Muscle layer of duodenum (tissue), 2 donors: ENCODE results near the gene PTGES2.

Experiments
- H3K27ac ChIP-seq: one replicate; pipeline ENCODE4 v1.7.0; 2013; ENCODE audit warnings: mild to moderate bottlenecking, low read length
- H3K27me3 ChIP-seq: one replicate; pipeline ENCODE4 v1.7.0; 2013; ENCODE audit warnings: low read depth, mild to moderate bottlenecking, control low read depth, low read length
- H3K36me3 ChIP-seq, 2 donors: one replicate each; pipeline ENCODE4 v1.7.0; 2013; ENCODE audit warnings: low read length in 2 of 2, control low read depth in 1 of 2, mild to moderate bottlenecking in 1 of 2; ENCODE audit not compliant: insufficient read depth in 2 of 2, control insufficient read depth in 1 of 2
- H3K4me1 ChIP-seq, 2 donors: one replicate each; pipeline ENCODE4 v1.7.0; 2013; ENCODE audit warnings: low read length in 2 of 2, mild to moderate bottlenecking in 2 of 2, control low read depth in 1 of 2, moderate library complexity in 1 of 2; ENCODE audit not compliant: insufficient read depth in 2 of 2, control insufficient read depth in 1 of 2
- H3K4me3 ChIP-seq, 2 donors: one replicate each; pipeline ENCODE4 v1.7.0; 2013; ENCODE audit warnings: low read length in 2 of 2, low read depth in 1 of 2, mild to moderate bottlenecking in 1 of 2
- H3K9me3 ChIP-seq, 2 donors: one replicate each; pipeline ENCODE4 v1.7.0; 2013; ENCODE audit warnings: low read length in 2 of 2, control low read depth in 1 of 2, mild to moderate bottlenecking in 1 of 2; ENCODE audit not compliant: control insufficient read depth in 1 of 2
- donor health status: healthy.

PTGES2 gene

DNA sequence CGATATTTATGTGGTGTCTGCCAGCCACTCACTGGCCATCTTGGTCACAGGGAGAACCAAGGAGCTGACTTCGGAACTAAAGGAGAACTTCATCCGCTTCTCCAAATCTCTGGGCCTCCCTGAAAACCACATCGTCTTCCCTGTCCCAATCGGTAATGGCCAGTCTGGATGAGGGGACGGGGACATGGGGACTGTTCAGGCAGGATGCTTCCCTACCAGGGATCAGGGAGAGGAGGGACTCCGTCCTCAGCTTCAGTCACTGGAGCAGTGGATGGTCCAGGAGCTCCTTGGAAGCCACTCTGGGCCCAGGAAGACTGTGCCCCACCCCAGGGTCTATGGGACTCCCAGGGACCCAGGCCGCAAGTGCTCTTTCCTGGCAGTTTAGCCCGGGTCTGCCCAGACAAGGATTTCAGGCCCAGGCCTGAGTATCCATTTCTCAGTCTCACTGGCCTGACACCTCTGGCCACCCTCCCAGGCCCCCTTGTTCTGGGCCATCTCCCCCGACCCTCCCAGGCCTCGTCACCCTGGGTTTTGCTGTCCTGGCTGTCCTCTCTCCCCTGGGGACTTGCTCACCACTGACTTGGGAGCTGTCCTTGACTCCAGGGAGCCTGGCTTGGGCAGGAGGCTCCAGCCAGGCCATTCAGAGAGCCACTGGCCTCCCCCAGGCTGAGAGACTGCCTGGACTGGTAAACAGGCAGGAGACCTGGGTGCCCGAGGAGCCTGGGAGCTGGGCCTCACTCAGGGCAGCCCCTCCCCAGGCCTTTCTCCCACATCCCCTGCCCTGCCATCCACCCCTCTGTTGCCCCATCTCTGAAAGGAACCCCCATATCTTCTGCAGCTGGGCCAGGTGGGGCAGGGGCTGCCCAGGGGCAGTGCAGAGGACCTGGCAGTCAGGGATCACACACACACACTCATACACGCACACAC is 24.9 kb upstream of the PTGES2 start:
- no peak overlapping the region for H3K4me3 ChIP-seq
- H3K36me3 ChIP-seq: no peaks in the 10 kb centered on the region
- H3K9me3 ChIP-seq: no peaks in the 10 kb centered on the region
- no peaks in the 10 kb centered on the region for H3K27me3 ChIP-seq
- H3K4me1 ChIP-seq: peaks cover 0 to 4% of the 10 kb centered on the region in 2 donors
- H3K27ac ChIP-seq: no peak overlapping the region

DNA sequence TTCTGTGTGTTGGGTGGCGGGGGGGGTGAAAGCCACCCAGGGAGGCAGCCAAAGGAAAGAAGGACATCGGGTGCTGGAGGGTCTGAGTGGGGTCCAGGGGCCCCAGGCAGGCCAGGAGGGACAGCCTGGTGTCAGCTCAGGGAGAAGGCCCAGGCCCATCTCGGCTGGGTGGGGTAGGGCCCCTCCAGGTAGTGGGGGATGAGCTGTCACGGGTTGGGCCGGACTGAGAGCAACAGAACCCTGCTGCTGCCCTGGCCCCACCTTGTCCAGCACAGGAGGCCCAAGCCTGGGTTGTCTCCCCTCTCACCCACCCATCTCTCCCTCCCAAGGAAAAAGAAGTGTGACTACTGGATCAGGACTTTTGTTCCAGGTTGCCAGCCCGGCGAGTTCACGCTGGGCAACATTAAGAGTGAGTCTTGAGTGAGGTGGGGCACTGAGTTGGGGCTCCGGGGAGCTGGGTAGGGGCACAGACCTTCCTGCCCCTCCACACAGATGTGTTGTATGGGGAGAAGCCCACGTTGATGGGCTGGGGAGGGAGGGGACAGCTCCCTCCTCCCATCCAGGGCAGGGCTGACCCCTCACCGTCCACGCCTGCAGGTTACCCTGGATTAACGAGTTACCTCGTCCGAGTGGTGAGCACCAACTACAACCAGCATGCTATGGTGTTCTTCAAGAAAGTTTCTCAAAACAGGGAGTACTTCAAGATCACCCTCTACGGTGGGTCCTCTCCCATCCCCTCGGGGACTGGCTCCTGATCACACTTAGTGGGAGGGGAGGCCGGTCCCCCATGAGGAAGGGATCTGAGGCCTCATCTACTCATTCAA is 24.0 kb upstream of the PTGES2 start:
- Histone ChIP-seq H3K27me3 (no peaks in the 10 kb centered on the region), H3K27ac (no peak overlapping the region), H3K4me1 (peaks cover 0 to 4% of the 10 kb centered on the region in 2 donors), H3K4me3 (no peak overlapping the region), H3K36me3 (no peaks in the 10 kb centered on the region), H3K9me3 (no peaks in the 10 kb centered on the region)

DNA sequence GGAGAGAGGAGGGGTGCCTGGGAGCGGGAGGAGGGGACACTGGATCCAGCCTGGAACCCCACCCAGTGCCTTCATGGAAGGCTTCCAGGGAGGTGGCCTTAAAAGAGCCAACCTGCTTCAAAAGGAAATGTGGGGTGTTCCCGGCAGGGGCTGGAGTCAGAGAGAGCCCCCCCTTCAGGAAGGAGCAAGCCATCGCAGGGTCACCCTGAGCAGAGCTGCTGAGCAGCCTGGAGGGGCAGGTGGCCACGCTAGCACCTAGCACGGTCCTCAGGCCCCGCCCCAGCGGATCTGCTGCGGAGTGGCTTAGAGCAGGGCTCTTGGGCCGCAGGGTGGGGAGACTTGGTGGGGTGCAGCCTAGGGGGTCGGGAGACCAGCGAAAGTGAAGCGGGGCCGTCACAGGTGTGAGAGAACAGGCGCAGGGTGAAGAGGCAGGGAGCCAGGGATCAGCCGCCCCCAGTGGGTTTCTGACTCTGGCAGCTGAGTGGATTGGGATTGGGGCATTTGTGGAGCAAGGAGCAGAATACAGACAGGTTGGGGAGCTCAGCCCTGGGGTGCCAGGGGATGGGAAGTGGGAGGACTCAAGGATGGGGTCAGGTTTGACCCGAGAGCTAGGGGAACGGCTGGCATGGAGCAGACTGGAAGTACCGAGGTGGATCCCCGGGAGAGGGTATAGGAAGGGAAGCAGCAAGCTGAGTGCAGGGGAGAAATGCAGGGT is 23.2 kb upstream of the PTGES2 start:
- Histone ChIP-seq H3K4me1 (peaks cover 0 to 4% of the 10 kb centered on the region in 2 donors), H3K4me3 (no peak overlapping the region), H3K27me3 (no peaks in the 10 kb centered on the region), H3K36me3 (no peaks in the 10 kb centered on the region), H3K9me3 (no peaks in the 10 kb centered on the region), H3K27ac (no peak overlapping the region)

DNA sequence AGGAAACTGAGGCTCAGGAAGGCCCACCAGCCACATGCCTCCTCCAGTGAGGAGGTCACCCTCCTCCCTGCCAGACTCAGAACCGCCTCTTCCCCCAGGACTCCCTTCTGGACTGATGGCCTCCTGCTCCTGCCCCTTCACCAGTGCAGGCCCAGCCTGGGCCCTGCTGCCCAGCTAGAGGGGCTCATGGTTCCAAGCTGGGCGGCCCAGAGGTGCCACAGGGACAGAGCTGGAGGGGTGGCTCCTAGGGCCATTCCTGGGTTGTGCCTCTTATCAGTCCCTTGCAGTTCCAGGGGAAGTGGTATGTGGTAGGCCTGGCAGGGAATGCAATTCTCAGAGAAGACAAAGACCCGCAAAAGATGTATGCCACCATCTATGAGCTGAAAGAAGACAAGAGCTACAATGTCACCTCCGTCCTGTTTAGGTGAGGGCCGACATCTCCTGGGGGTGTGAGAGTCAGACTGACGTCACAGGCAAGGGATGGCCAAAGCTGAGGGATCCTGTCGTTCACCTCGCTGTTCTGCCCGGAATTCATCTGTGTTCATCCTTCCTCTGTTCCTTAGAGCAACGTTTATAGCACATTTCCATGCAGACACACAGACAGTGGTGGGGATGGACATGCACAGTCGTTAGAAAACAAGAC is 22.5 kb upstream of the PTGES2 start:
- Histone ChIP-seq H3K27me3 (no peaks in the 10 kb centered on the region), H3K9me3 (no peaks in the 10 kb centered on the region), H3K4me1 (peaks cover 0 to 4% of the 10 kb centered on the region in 2 donors), H3K36me3 (no peaks in the 10 kb centered on the region), H3K4me3 (no peak overlapping the region), H3K27ac (peak overlapping the region; percentile 6)

DNA sequence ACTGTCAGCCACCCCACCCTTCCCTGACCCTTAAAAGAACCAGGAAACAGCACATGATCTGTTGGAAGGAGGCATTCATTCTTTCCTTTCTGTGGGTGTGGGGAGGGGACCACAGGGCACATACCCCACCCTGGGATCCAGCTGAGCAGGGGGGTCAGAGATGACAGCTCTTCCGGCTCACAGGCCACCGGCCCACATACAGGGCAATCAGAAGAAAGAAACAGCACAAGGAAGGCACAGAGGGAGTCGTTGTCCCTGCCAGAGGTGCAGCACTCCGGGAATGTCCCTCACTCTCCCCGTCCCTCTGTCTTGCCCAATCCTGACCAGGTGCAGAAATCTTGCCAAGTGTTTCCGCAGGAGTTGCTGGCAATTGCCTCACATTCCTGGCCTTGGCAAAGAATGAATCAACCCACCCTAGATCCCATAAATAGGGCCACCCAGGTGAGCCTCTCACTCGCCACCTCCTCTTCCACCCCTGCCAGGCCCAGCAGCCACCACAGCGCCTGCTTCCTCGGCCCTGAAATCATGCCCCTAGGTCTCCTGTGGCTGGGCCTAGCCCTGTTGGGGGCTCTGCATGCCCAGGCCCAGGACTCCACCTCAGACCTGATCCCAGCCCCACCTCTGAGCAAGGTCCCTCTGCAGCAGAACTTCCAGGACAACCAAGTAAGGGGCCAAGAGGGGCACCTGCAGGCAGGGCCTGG is 21.6 kb upstream of the PTGES2 start, which contains the start of gene LCN2:
Gene LCN2, plus strand, starts transcription at position 453 of the 701 bp plus-strand sequence. Its CDS starts 73 bp downstream, at position 526.
- no peak within 1 kb of the TSS for H3K4me3 ChIP-seq
- H3K36me3 ChIP-seq: no peaks in the 10 kb centered on the region
- no peaks in the 10 kb centered on the region for H3K27me3 ChIP-seq
- H3K27ac ChIP-seq: peak within 1 kb of the TSS; percentile 86
- no peaks in the 10 kb centered on the region for H3K9me3 ChIP-seq
- H3K4me1 ChIP-seq: peaks cover 0 to 4% of the 10 kb centered on the region in 2 donors

DNA sequence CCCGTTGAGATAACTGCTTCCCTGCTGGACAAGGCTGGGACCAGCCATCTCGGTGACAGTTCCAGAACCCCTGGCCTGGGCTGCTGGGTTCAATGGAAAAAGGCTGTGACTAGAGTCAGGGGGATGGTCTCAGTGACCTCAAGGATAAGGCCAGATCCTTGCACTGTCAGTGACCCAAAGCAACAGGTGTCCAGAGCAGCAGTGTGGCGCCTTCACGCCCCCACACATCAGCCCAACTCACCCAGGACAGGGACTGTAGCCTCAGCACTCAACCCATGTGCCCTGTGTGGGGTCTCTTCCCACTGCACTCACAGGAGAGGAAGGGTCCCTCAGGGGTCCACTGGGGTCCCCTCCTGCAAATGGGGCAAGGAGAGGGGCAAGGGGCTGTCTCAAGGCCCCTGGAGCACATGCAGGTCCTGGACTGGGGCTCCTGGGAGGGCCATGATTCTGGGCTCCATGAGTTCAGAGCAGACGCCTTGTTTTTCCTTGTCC is 21.0 kb upstream of the PTGES2 start:
- Histone ChIP-seq H3K27ac (peak overlapping the region; percentile 86), H3K27me3 (no peaks in the 10 kb centered on the region), H3K4me3 (no peak overlapping the region), H3K9me3 (no peaks in the 10 kb centered on the region), H3K36me3 (no peaks in the 10 kb centered on the region), H3K4me1 (peaks cover 0 to 4% of the 10 kb centered on the region in 2 donors)

DNA sequence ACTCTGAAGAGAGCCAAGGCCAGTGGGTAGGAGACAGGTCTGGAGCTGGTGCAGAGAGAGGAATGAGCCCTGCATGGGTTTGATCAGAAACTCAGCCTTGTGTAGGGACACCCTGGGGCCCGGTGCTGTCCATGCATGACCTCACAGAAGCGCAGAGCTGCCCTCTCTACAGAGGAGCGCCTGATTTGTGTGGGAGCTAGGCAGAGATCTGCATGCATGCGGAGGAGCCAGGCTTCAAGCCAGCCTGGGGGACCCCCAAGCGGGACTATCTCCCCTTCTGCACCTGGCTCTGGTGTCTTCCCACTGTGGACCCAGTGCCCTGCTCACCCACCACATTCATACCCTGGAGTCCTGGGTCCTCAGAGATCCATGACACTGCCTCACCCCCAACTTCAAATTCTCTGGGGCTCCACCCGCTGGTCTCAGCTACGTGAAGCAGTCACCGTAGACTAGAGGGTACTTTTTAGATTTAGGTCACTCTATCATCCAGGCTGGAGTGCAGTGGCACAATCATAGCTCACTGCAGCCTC is 19.1 kb upstream of the PTGES2 start:
- H3K36me3 ChIP-seq: no peaks in the 10 kb centered on the region
- H3K27ac ChIP-seq: no peak overlapping the region
- H3K4me3 ChIP-seq: no peak overlapping the region
- no peaks in the 10 kb centered on the region for H3K27me3 ChIP-seq
- H3K9me3 ChIP-seq: no peaks in the 10 kb centered on the region
- H3K4me1 ChIP-seq: peaks cover 0 to 4% of the 10 kb centered on the region in 2 donors

DNA sequence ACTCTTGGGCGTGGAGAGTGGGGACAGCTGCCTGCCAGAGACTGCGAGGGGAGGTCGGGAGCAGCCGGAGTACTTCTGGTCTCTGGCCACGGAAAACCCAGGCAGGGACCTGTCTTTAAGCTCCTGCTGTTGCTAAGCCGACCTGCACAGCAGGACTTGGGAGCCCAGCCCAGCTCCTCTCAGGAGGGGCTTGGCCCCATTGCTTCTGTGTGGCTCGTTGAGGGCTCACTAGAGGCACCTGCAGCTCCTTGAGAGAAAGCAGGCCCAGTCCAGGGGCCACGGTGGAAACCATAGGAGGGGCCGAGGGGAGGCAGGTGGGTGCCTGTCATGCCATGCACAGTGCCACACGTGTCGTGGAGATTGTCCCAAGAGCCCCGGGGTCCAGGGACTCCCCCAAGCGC is 18.4 kb upstream of the PTGES2 start:
- Histone ChIP-seq H3K27ac (no peak overlapping the region), H3K9me3 (no peaks in the 10 kb centered on the region), H3K36me3 (no peaks in the 10 kb centered on the region), H3K27me3 (no peaks in the 10 kb centered on the region), H3K4me1 (peaks cover 0 to 4% of the 10 kb centered on the region in 2 donors), H3K4me3 (no peak overlapping the region)

DNA sequence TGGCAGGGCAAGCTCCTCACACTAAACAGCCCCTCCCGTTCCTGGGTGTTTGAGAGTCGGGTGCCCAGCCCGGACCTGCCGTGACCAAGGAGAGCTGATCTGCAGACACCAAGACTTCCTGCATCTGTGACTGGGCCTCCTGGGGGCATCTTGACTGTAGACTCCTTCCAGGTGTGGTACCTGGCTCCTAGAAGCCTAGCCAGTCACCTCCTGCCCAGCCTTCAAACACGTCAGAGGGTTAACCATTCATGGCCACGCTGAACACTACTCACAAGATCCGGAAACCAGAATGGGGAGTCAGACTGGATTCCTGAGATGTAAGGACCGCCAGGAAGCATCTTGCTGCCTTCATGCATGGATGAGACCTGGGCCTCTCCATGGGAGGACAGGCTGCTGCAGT is 18.0 kb upstream of the PTGES2 start:
- Histone ChIP-seq H3K4me3 (no peak overlapping the region), H3K36me3 (no peaks in the 10 kb centered on the region), H3K27me3 (no peaks in the 10 kb centered on the region), H3K9me3 (no peaks in the 10 kb centered on the region), H3K27ac (no peak overlapping the region), H3K4me1 (peaks cover 0 to 4% of the 10 kb centered on the region in 2 donors)
